HG03108 (cell line): Measurements from ENCODE around the gene HYAL2.
A peak's percentile ranks its signal among the peaks of the same experiment; 100 is the strongest.

ENCODE experiments used
- ATAC-seq: cut with Tn5 transposase; IDR thresholded peaks from one replicate; pipeline ENCODE4 v1.9.1; 2021; ENCODE audit warnings: moderate library complexity; ENCODE audit not compliant: unreplicated experiment

HYAL2 gene

DNA sequence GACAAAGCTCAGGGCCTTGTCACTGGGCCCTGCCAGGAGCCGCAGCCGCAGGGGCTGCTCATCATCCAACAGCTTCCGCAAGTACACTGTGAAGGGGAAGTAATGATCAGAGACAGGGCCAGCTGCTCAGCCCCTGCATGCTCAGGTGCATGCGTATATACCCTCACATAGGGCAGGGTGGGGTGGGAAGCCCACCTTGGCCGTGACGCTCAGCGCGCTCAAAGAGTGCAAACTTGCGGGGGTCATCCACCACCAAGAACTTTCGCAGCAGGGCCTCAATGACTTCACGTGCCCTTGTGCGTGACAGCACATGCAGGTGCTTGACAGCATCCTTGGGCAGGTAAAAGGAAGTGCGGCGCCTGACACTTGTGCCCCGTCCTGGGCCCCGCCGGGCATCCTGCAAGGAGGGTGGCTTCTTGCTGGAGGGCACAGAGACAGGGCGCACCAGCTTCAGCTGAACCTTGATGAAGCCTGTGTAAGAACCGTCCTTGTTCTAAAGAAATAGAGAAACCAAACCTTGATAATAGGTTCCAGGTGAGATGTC, 8.9 kb upstream of the HYAL2 start:
- ATAC-seq, result no peak

DNA sequence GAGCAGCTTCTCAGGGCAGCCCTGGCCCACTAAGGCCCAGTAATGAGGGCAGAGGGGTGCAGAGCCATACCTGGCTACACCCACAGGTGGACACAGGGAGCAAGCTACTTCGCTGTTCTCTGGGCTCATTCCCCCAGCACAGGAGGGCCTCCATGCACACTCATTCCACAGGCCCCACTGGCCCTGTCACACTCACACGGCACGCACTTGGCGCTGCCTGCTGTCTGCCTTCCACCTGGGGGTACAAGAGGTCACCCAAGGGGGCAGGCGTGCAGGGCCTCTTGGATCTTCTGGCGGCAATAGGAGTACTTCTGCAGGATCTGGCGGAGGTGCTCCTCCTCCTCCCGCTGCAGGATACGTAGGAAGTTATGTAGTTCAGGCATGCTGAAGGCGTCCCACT, 7.8 kb upstream of the HYAL2 start:
- no peak for ATAC-seq

DNA sequence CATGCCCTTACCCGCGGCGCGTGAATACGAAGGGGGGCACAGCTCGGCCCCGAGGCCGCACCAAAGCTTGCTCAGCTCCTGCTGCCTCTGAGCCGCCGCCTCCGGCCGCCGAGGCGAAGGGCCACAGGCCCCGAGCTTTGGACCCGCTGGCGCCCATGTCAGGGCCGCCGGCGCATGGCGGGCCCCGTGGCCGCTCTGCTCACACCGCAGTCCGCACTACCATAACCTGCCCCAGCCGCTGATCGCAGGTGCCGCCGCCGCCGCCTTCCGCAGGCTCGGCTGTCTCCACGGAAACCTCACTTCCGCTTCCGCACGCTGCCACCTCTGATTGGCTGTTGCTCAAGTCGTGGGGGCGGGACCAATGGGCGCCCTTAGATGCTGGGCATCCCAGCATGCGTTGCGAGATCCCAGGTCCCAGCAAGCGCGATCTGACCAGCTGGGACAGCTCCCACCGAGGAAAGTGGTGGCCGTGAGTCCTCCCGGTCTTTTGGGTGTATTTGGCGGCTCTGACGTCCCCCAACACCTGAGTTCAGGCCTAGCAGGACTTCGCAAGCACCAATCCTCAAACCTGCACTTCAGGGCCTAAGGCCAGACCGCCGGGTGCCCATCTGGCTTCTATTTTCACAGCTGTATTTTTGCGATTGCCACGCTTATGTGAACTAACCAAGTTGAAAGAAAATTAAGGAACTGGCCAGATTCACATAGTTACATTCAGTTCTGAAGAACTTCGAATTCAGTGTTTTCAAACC, 5.6 kb upstream of the HYAL2 start, which contains the start of gene TUSC2:
TUSC2 (minus strand) TSS at position 281 of the 749 bp plus-strand sequence; CDS start at position 157, 124 bp downstream.
- peak; percentile 80 for ATAC-seq

GRCh38 chr3:50327129-50327528, 4.6 kb upstream of the HYAL2 start:
- no peak for ATAC-seq

DNA sequence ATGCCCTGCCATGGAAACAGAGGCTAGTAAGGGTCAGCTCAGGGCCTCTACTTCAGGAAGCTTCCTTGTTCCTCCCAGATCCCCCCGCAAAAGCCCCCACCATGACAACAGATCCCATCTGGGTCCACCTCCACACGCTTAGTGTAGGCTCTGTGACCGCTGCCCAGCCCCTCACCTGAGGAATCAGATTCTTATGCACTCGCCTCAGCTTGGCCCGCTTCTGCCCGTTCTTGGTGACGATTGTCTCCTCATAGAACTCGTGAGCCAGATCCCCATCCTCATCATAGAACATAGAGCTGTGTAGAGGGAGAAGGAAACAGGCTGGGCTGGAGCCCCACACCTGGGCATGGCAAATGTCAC, 3.6 kb upstream of the HYAL2 start:
- no peak for ATAC-seq

DNA sequence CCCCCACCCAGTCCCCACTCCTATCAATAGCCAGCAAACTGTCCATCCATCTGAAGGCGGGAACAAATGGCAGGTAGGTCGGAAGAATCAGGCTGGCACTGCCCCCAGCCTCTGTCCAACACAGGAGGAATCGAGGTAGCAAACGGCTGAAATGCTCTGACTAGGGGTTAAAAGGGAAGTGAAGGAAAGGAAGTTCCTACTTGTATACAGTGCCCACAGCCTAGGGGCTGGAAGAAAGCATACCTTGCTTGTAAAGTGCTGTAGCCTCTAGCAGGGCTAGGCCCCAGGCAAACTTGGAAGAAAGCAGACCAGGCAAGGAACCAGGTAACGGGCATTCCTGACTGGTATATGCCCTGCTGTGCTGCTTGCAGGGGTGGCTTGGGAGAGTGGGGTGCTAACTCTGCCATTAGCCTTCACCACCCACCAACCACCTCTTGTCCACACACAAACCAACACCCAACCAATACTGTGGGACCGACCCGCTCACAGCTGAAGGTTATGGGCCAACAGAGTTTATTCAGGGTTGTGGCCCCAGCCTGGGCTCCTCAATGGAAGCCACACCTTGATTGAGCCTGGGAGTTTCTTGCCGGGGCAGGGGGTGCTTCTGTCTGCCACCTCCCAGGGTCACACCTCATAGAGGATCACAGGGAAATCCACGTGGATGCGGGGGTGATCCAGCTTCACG, 3.1 kb upstream of the HYAL2 start:
- no peak for ATAC-seq

GRCh38 chr3:50325113-50325480, 2.6 kb upstream of the HYAL2 start:
- ATAC-seq, result no peak

- ATAC-seq, result no peak
These were observed 2.0 kb upstream of the HYAL2 start for GRCh38 chr3:50324351-50325112.

GRCh38 chr3:50323614-50324199, 1.2 kb upstream of the HYAL2 start:
- no peak for ATAC-seq

DNA sequence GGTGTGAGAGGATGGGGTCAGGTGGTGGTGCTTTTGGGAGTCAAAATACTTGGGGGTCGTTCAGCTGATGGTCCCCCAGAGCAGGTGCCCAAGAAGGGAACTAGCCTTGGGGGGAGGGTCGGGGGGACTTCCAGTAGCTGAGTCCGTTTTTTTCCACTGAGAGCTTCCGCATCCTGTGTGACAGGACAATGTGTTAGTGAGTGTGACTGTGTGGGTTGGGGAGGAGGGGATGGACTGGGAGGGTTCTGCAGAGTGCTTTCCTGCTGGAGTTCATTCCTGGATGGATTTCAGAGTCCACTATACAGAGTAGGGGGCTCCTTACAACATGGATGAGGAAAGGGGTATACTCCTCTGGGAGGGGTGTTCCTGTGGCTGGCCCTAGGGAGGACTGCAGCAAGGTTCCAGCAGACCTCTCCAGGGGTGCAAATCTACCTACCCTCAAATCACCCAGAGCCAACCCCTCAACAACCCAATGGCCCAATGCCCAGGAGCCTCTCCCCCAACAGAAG, 601 bp upstream of the HYAL2 start:
- no peak for ATAC-seq

- no peak for ATAC-seq
These were observed 495 bp downstream of the HYAL2 start for GRCh38 chr3:50322115-50322385.

DNA sequence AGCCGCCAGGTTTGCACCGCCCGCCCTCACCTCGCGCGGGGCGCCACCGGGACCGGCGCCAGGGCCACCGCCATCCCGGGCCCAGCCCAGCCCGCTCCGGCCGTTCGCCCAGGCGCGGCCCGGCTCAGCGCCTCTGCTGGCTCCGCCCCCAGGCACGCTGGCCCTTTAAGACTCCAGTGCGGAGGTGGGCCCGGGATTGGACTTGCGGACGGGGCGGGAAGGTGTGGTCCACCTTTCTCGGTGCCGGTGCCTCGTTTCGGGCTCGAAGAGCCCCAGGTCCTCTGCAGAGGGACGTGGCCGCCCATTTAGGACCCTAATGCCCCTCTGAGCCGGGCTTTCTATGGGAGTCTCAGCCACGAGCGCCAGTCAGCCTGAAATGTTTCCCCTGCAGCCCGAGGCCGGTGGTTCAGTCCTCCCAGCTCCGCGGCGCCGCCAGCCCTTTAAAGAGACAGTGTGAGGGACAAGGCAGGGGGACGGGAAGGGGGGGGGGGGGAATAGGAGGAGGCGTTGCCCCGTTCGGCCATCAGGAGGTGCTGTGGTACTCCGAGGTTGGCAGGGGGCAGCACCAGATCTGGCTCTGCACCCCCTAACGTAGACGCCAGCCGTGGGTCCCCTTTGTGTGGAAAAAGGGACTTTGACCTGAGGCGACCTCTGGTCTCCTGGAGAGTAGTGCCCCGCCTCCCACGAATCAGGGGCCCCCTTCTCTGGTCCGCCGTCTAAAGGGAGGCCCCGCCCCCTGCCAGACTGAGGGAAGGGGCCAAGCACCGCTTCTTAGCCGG, 1.0 kb downstream of the HYAL2 start:
- peak; percentile 66 for ATAC-seq

- ATAC-seq, result peak; percentile 52
These were observed 1.7 kb downstream of the HYAL2 start for GRCh38 chr3:50320853-50321335.

DNA sequence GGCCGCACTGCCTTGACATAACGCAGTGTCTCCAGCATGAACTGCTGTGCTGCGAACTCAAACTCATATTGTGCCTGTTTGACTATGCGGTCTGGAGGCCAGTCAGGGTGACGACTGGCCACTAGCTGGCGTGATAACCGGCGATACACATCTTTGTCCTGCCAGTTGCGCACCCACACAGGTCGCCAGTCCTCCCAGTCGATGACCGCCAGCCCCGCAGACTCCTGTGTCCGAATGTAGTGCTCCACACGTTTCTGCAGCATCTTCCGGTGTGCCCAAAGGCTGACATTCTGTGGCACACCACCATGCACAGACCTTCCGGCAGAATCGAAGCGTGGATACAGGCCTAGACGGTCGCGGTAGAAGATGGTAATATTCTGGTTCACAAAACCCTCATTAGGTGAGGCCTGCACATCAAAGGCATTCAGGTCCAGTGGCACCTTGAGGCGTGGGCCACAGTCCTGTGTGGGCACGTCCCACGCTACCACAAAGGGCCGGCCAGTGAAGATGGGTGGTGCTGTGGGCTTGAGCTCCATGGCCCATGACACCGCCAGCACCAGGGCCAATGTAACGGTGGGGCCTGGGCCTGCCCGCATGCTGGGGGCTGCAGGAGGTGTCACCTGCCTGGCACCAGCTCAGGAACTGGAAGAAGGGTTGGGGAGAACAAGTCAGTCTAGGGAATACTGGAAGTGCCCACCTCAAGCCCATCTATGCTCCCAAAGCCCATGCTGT, 2.5 kb downstream of the HYAL2 start:
- no peak for ATAC-seq

GRCh38 chr3:50319181-50319893, 3.2 kb downstream of the HYAL2 start:
- no peak for ATAC-seq

- ATAC-seq, result no peak
These were observed 3.9 kb downstream of the HYAL2 start for GRCh38 chr3:50318615-50319014.

- no peak for ATAC-seq
These were observed 4.4 kb downstream of the HYAL2 start for GRCh38 chr3:50318163-50318562.

GRCh38 chr3:50317300-50317699, 5.2 kb downstream of the HYAL2 start:
- no peak for ATAC-seq

- no peak for ATAC-seq
These were observed 5.8 kb downstream of the HYAL2 start for GRCh38 chr3:50316657-50317242.
